HepG2 (cell line): ENCODE measurements around the gene ADGRL3. TPM values are rescaled to one million over a fixed set of nuclear protein-coding genes. Genes with fewer than 3 reads are reported as not detected.

Source experiments
- ATAC-seq: fragments of 200-7000 bp; cut with Tn5 transposase; 3 replicates; pipeline ENCODE4 v1.9.1; 2020; ENCODE audit warnings: mild to moderate bottlenecking, moderate library complexity
- BruUV-seq: library from RNA; stranded (reverse); fragments of 400-500 nt; replicated peaks from 2 replicates; lab custom pipeline; 2021; lab: Mats Ljungman, UMichigan
- CTCF ChIA-PET: fragments of 300-600 bp; formaldehyde crosslinking; extraction: SDS; loops from one replicate; lab custom pipeline; 2021; ENCODE audit warnings: low total read pairs, inconsistent platforms, low intra/inter-chr PET ratio; lab: Yijun Ruan, JAX
- POLR2A ChIA-PET: fragments of 350-600 bp; sonication (Branson Sonifier 250); formaldehyde crosslinking; loops from one replicate; lab custom pipeline; 2020; ENCODE audit warnings: antibody characterized with exemption, inconsistent platforms; lab: Yijun Ruan, JAX
- DNase-seq: peaks from one replicate; pipeline ENCODE4 v3.0.0-alpha.2; 2015; ENCODE audit warnings: low spot score
- FAIRE-seq: peaks from 3 replicates; lab custom pipeline; 2011; peaks lifted over from hg19 to GRCh38; lab: Jason Lieb, UNC
- H2AFZ ChIP-seq: one replicate; pipeline ENCODE4 v1.6.1; 2011; ENCODE audit warnings: low read length, inconsistent platforms
- H3K27ac ChIP-seq: fragments of 300-600 bp; 3 replicates; pipeline ENCODE4 v1.8.0; 2011; ENCODE audit warnings: mixed run types, mild to moderate bottlenecking, mixed read lengths, low read length, inconsistent platforms; ENCODE audit not compliant: insufficient read depth; ENCODE audit errors: extremely low read length
- H3K27me3 ChIP-seq, 2 experiments: fragments of 200-600 bp in 1 of 2; 2 replicates in 1 of 2; 3 replicates in 1 of 2; pipeline versions ENCODE4 v1.6.0 to v1.8.0; 2011; ENCODE audit warnings: low read length in 2 of 2, mild to moderate bottlenecking in 2 of 2, moderate library complexity in 2 of 2, inconsistent platforms in 1 of 2; ENCODE audit not compliant: insufficient read depth in 2 of 2, control insufficient read depth in 1 of 2
- H3K36me3 ChIP-seq, 2 experiments: fragments of 200-600 bp in 1 of 2; replicated peaks in 1 of 2; 2 replicates in 1 of 2; 3 replicates in 1 of 2; pipeline versions ENCODE4 v1.5.1 to v1.8.0; 2011; ENCODE audit warnings: low read length in 2 of 2, inconsistent platforms in 1 of 2; ENCODE audit not compliant: insufficient read depth in 2 of 2, control insufficient read depth in 1 of 2
- H3K4me1 ChIP-seq: 2 replicates; pipeline ENCODE4 v1.5.1; 2012; ENCODE audit warnings: low read length, inconsistent platforms; ENCODE audit not compliant: insufficient read depth
- H3K4me2 ChIP-seq: 2 replicates; pipeline ENCODE4 v1.6.0; 2011; ENCODE audit warnings: low read depth, low read length, inconsistent platforms
- H3K4me3 ChIP-seq, 3 experiments: fragments of 200-600 bp in 1 of 3; sonication (generic), shearing (Covaris generic) in 1 of 3; replicated peaks in 1 of 3; 2 replicates each; pipeline ENCODE4 v1.5.1; 2011 to 2016; ENCODE audit warnings: low read length in 3 of 3, inconsistent platforms in 2 of 3, low read depth in 2 of 3, mild to moderate bottlenecking in 2 of 3, control low read depth in 1 of 3, mixed read lengths in 1 of 3; ENCODE audit not compliant: insufficient read depth in 1 of 3
- H3K79me2 ChIP-seq: one replicate; pipeline ENCODE4 v1.6.1; 2011; ENCODE audit warnings: low read length, inconsistent platforms; ENCODE audit not compliant: insufficient read depth
- H3K9ac ChIP-seq: 2 replicates; pipeline ENCODE4 v1.6.0; 2011; ENCODE audit warnings: mild to moderate bottlenecking, low read depth, low read length, inconsistent platforms; ENCODE audit not compliant: insufficient read depth
- H3K9me3 ChIP-seq: 2 replicates; pipeline ENCODE4 v1.5.1; 2012; ENCODE audit warnings: mild to moderate bottlenecking, low read length
- H4K20me1 ChIP-seq: 2 replicates; pipeline ENCODE4 v1.6.0; 2011; ENCODE audit warnings: inconsistent platforms, mild to moderate bottlenecking, low read length, moderate library complexity; ENCODE audit not compliant: insufficient read depth
- CEBPG ChIP-seq: IDR thresholded peaks from 2 replicates; pipeline ENCODE4 v1.6.1; 2016
- CENPT ChIP-seq: sonication (generic); formaldehyde crosslinking; IDR thresholded peaks from 2 replicates; pipeline ENCODE4 v1.8.0; 2022; ENCODE audit warnings: low read depth, mild to moderate bottlenecking, moderate library complexity, missing genetic modification reagents
- EEA1 ChIP-seq: sonication (generic); formaldehyde crosslinking; IDR thresholded peaks from 2 replicates; pipeline ENCODE4 v1.5.1; 2020; ENCODE audit warnings: mild to moderate bottlenecking, missing genetic modification reagents, borderline replicate concordance
- KAT7 ChIP-seq: IDR thresholded peaks from 2 replicates; pipeline ENCODE4 v1.6.1; 2018; ENCODE audit warnings: borderline replicate concordance, missing compliant biosample characterization
- MAFK ChIP-seq, 2 experiments: IDR thresholded peaks in 1 of 2; conservative IDR thresholded peaks in 1 of 2; 2 replicates each; pipeline ENCODE4 v1.6.1; 2011; ENCODE audit warnings: improper control_type of control experiment in 2 of 2, low read length in 2 of 2
- NCOA2 ChIP-seq: sonication (generic); formaldehyde crosslinking; IDR thresholded peaks from 2 replicates; pipeline ENCODE4 v1.8.0; 2022; ENCODE audit warnings: inconsistent platforms
- SNAPC2 ChIP-seq: sonication (generic); formaldehyde crosslinking; IDR thresholded peaks from 2 replicates; pipeline ENCODE4 v1.8.1; 2022; ENCODE audit warnings: mild to moderate bottlenecking, missing genetic modification reagents
- SP140L ChIP-seq: sonication (generic); formaldehyde crosslinking; IDR thresholded peaks from 2 replicates; pipeline ENCODE4 v1.4.0; 2020; ENCODE audit warnings: missing genetic modification reagents, borderline replicate concordance
- TCF7 ChIP-seq: sonication (generic); IDR thresholded peaks from 2 replicates; pipeline ENCODE4 v1.6.1; 2016; ENCODE audit warnings: antibody characterized with exemption, low read depth
- XBP1 ChIP-seq: sonication (generic); formaldehyde crosslinking; IDR thresholded peaks from 2 replicates; pipeline ENCODE4 v1.5.0; 2020; ENCODE audit warnings: missing genetic modification reagents
- ZFP37 ChIP-seq: sonication (generic); formaldehyde crosslinking; IDR thresholded peaks from 2 replicates; pipeline ENCODE4 v1.4.0; 2020; ENCODE audit warnings: missing genetic modification reagents, borderline replicate concordance
- ZFX ChIP-seq: sonication (generic); formaldehyde crosslinking; IDR thresholded peaks from 2 replicates; pipeline ENCODE4 v1.4.0; 2020; ENCODE audit warnings: mild to moderate bottlenecking, low read depth, missing genetic modification reagents, moderate library complexity
- ZNF136 ChIP-seq: sonication (generic); formaldehyde crosslinking; IDR thresholded peaks from 2 replicates; pipeline ENCODE4 v1.8.1; 2022; ENCODE audit warnings: low read depth, mild to moderate bottlenecking, moderate library complexity, missing genetic modification reagents
- ZNF282 ChIP-seq: fragments of 450-650 bp; IDR thresholded peaks from 2 replicates; pipeline ENCODE4 v1.6.1; 2018; ENCODE audit not compliant: partially characterized antibody
- ZNF558 ChIP-seq: sonication (generic); formaldehyde crosslinking; IDR thresholded peaks from 2 replicates; pipeline ENCODE4 v1.9.0; 2022; ENCODE audit warnings: mild to moderate bottlenecking, missing genetic modification reagents, borderline replicate concordance
- ZNF747 ChIP-seq: sonication (generic); formaldehyde crosslinking; IDR thresholded peaks from 2 replicates; pipeline ENCODE4 v1.8.1; 2023; ENCODE audit warnings: missing genetic modification reagents, mild to moderate bottlenecking, borderline replicate concordance
- ZNF775 ChIP-seq: sonication (generic); formaldehyde crosslinking; IDR thresholded peaks from 2 replicates; pipeline ENCODE4 v1.4.0; 2020; ENCODE audit warnings: missing genetic modification reagents, mild to moderate bottlenecking, moderate library complexity, borderline replicate concordance
- ZNF790 ChIP-seq: sonication (generic); formaldehyde crosslinking; IDR thresholded peaks from 2 replicates; pipeline ENCODE4 v1.8.0; 2022; ENCODE audit warnings: missing genetic modification reagents, mild to moderate bottlenecking, borderline replicate concordance
- WGBS: methylation state at CpG from one replicate; pipeline ENCODE4 v1.1.6; 2017; ENCODE audit warnings: low lambda C conversion rate; 5-methylcytosine and 5-hydroxymethylcytosine counted together
- in situ Hi-C: cut with HindIII; loops from 2 replicates; pipeline ENCODE4 v1.10.0; 2017; ENCODE audit warnings: low pct_unique_long_range_greater_than_20kb; ENCODE audit not compliant: extremely low pct_ligation_motif_present
- intact Hi-C: fragments of 100-400 bp; cut with micrococcal nuclease; formaldehyde crosslinking; loops from one replicate; pipeline ENCODE4 v1.10.0; 2022; ENCODE audit not compliant: unreplicated experiment
- polyA plus RNA-seq, 8 experiments: library from polyadenylated mRNA; depleted of rRNA in 3 of 8; stranded (reverse) in 7 of 8; unstranded in 1 of 8; fragments of >200 nt; fragmentation: Illumina TruSeq in 4 of 8; extraction: Trizol in 4 of 8; gene quantifications; 2 replicates each; pipeline versions ENCODE4 v1.2.1 to v1.2.3, GENCODE V29; 2011 to 2016; ENCODE audit warnings: low read depth in 4 of 8, missing spikeins in 1 of 8, mixed read lengths in 1 of 8; ENCODE audit not compliant: insufficient read depth in 1 of 8
- total RNA-seq, 5 experiments: library from RNA; depleted of rRNA; stranded (reverse); fragments of >200 nt; fragmentation: Illumina TruSeq; extraction: Trizol; gene quantifications; 2 replicates each; pipeline ENCODE4 v1.2.3, GENCODE V29; 2016; ENCODE audit warnings: low read depth in 1 of 5
- TF ChIP-seq, protein P1 (sequence below): sonication (generic); formaldehyde crosslinking; IDR thresholded peaks from 2 replicates; pipeline ENCODE4 v1.4.0; 2020; ENCODE audit warnings: missing genetic modification reagents, borderline replicate concordance

The ADGRL3 gene
- total and polyA plus RNA-seq, 2 of the 13 experiments (the other 11 are each of a cell fraction or from before 2014, with no cell fraction given): 0.04 to 0.05 TPM

DNA sequence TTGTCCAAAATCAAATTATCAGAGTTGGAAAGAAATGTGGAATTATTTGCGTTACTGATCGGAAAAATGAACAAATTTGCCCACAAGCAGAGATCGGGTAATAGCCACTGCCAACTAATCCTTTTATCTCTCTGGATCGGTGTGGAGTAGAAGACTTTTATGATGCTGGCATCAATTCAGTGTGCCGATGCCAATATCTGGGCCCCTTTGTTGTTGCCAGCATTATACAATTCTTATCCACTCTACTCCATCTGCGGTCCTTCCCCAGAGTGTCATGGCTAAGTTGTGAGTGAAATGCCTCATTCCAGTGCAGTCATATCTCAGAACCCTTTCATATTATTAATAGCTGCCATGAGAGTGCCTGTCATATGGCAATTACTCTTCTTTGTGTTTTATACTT is 660.2 kb downstream of the ADGRL3 start:
- ChIA-PET CTCF (no interaction called here), POLR2A (no interaction called here)
- Histone ChIP-seq H3K36me3 (no peaks in the 10 kb centered on the region), H4K20me1 (no peaks in the 10 kb centered on the region), H2AFZ (no peak overlapping the region), H3K79me2 (no peaks in the 10 kb centered on the region), H3K4me1 (no peaks in the 10 kb centered on the region), H3K4me3 (no peak overlapping the region), H3K9ac (no peak overlapping the region), H3K9me3 (no peaks in the 10 kb centered on the region), H3K4me2 (no peak overlapping the region), H3K27ac (no peak overlapping the region), H3K27me3 (no peaks in the 10 kb centered on the region; a peak in 2 of 5 replicates)
- DNase-seq: no peak
- no TSS peak for BruUV-seq
- FAIRE-seq: no peak
- ATAC-seq: no peak
- no peak for TF ChIP-seq MAFK (conservative IDR thresholded peaks at IDR 0.05 in 1 of 2, IDR thresholded peaks at IDR 0.05 in 1 of 2; ENCODE audit: low read length in 2 of 2)
- no peak for TF ChIP-seq NCOA2 (CRISPR knock-in tag)
- no peak for TF ChIP-seq ZFP37 (CRISPR knock-in tag)
- TF ChIP-seq SP140L: no peak
- TF ChIP-seq ZFX (CRISPR knock-in tag): no peak
- TF ChIP-seq SNAPC2 (CRISPR knock-in tag): no peak
- no peak for TF ChIP-seq ZNF136 (CRISPR knock-in tag)
- no peak for TF ChIP-seq KAT7
- TF ChIP-seq CEBPG: no peak
- no peak for TF ChIP-seq XBP1
- no peak for TF ChIP-seq ZNF747 (CRISPR knock-in tag)
- TF ChIP-seq ZNF282: no peak
- no peak for TF ChIP-seq ZNF558
- TF ChIP-seq EEA1 (CRISPR knock-in tag): no peak
- no peak for TF ChIP-seq TCF7
- TF ChIP-seq ZNF775 (CRISPR knock-in tag): no peak
- TF ChIP-seq ZNF790 (CRISPR knock-in tag): no peak
- TF ChIP-seq CENPT (CRISPR knock-in tag): no peak
- TF ChIP-seq, protein P1, sequence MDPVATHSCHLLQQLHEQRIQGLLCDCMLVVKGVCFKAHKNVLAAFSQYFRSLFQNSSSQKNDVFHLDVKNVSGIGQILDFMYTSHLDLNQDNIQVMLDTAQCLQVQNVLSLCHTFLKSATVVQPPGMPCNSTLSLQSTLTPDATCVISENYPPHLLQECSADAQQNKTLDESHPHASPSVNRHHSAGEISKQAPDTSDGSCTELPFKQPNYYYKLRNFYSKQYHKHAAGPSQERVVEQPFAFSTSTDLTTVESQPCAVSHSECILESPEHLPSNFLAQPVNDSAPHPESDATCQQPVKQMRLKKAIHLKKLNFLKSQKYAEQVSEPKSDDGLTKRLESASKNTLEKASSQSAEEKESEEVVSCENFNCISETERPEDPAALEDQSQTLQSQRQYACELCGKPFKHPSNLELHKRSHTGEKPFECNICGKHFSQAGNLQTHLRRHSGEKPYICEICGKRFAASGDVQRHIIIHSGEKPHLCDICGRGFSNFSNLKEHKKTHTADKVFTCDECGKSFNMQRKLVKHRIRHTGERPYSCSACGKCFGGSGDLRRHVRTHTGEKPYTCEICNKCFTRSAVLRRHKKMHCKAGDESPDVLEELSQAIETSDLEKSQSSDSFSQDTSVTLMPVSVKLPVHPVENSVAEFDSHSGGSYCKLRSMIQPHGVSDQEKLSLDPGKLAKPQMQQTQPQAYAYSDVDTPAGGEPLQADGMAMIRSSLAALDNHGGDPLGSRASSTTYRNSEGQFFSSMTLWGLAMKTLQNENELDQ (CRISPR knock-in tag): no peak
- in situ Hi-C loops (no loop called here), intact Hi-C loops (no loop called here)
- 43% methylated on average over 6 of the region's 6 CpGs for WGBS
